OCI-LY1 (cell line): ENCODE results near the gene PYGB.
"Not testable (repeated sequence)": the region's sequence is repeated elsewhere in the genome, so short reads cannot be mapped to it uniquely, and the experiment has no call there.

Experiments used
- H2AFZ ChIP-seq: fragments of 200-600 bp; sonication (generic), shearing (Covaris generic); 2 replicates; pipeline ENCODE4 v1.6.0; 2014; ENCODE audit warnings: antibody characterized with exemption, mild to moderate bottlenecking, low read length
- H3F3A ChIP-seq: fragments of 200-600 bp; sonication (generic), shearing (Covaris generic); 2 replicates; pipeline ENCODE4 v1.6.0; 2014; ENCODE audit warnings: mild to moderate bottlenecking, antibody characterized with exemption, low read length, moderate library complexity; ENCODE audit not compliant: insufficient read depth
- H3K27ac ChIP-seq: fragments of 200-600 bp; sonication (generic); 2 replicates; pipeline ENCODE4 v1.5.1; 2014; ENCODE audit warnings: low read length, mixed run types, mild to moderate bottlenecking, low read depth; ENCODE audit not compliant: poor library complexity, severe bottlenecking
- H3K27me3 ChIP-seq: fragments of 200-600 bp; sonication (generic); 2 replicates; pipeline ENCODE4 v1.6.0; 2014; ENCODE audit warnings: antibody characterized with exemption, mild to moderate bottlenecking, low read length, moderate library complexity; ENCODE audit not compliant: insufficient read depth
- H3K36me3 ChIP-seq: fragments of 200-600 bp; sonication (generic); 2 replicates; pipeline ENCODE4 v1.6.1; 2014; ENCODE audit warnings: mild to moderate bottlenecking, antibody characterized with exemption, low read length, moderate library complexity, mixed read lengths; ENCODE audit not compliant: insufficient read depth
- H3K4me1 ChIP-seq: fragments of 200-600 bp; sonication (generic); 2 replicates; pipeline ENCODE4 v1.5.1; 2014; ENCODE audit warnings: mild to moderate bottlenecking, low read length, moderate library complexity; ENCODE audit not compliant: insufficient read depth, severe bottlenecking
- H3K4me2 ChIP-seq: fragments of 200-600 bp; sonication (generic), shearing (Covaris generic); 2 replicates; pipeline ENCODE4 v1.6.1; 2014; ENCODE audit warnings: low read length
- H3K4me3 ChIP-seq: fragments of 200-600 bp; sonication (generic); 2 replicates; pipeline ENCODE4 v1.5.1; 2014; ENCODE audit warnings: low read length, low read depth, mild to moderate bottlenecking, mixed read lengths; ENCODE audit not compliant: poor library complexity, severe bottlenecking
- H3K79me2 ChIP-seq: fragments of 200-600 bp; shearing (Covaris generic); 2 replicates; pipeline ENCODE4 v1.6.1; 2016; ENCODE audit warnings: mixed run types, low read length, mixed read lengths; ENCODE audit not compliant: insufficient read depth
- H3K9ac ChIP-seq: fragments of 200-600 bp; sonication (generic), shearing (Covaris generic); 2 replicates; pipeline ENCODE4 v1.6.1; 2014; ENCODE audit warnings: mild to moderate bottlenecking, low read length, mixed read lengths
- H3K9me2 ChIP-seq: fragments of 200-600 bp; sonication (generic), shearing (Covaris generic); 2 replicates; pipeline ENCODE4 v1.6.1; 2014; ENCODE audit warnings: low read depth, mild to moderate bottlenecking, low read length, mixed read lengths
- H3K9me3 ChIP-seq: fragments of 200-600 bp; shearing (Covaris generic); 2 replicates; pipeline ENCODE4 v1.6.1; 2014; ENCODE audit warnings: low read length, mixed read lengths
- H4K20me1 ChIP-seq: fragments of 200-600 bp; sonication (generic), shearing (Covaris generic); 2 replicates; pipeline ENCODE4 v1.6.0; 2016; ENCODE audit warnings: mild to moderate bottlenecking, low read length; ENCODE audit not compliant: insufficient read depth
- EZH2 ChIP-seq: fragments of 200-600 bp; sonication (generic), shearing (Covaris generic); IDR thresholded peaks from 2 replicates; pipeline ENCODE4 v1.8.0; 2017; ENCODE audit warnings: borderline replicate concordance, mixed run types, mild to moderate bottlenecking, antibody characterized with exemption, low read length, moderate library complexity, mixed read lengths
- TF ChIP-seq, protein P1 (sequence below): fragments of 200-600 bp; sonication (generic), shearing (Covaris generic); IDR thresholded peaks from 2 replicates; pipeline ENCODE4 v1.5.1; 2017; ENCODE audit warnings: mild to moderate bottlenecking, antibody characterized with exemption, low read length, moderate library complexity, mixed read lengths

Gene PYGB

DNA sequence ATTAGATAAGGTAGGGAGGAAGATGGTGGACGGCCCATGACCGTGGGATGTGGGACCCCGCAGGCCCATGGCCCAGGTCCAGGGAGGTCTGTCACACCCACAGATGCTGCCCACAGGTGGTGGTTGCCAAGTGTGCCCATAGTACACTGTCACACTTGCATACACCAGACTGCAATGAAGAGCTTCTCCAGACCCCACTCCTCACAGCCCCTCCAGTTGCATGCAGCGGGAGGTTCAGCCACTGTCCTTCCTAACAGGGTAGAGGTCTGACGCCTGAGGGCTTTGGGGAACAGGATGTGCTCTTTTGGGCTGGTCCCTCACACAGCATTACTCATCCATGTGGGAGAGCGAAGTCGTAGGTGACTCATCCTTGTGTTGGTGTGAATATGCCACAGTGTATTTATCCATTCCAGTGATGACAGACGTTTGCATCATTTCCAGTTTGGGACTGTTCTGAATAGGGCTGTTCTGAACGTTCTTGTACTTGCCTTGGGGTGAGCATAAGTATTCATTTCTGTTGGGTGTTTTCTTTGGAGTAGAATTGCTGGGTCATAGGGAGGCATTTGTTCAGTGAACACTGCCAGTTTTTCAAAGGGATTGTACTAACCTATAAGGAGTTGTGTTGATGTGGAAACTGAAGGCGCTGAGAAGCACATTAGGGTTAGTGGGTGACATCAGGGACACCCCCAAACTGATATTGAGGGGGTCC, 10.1 kb upstream of the PYGB start:
- no peak overlapping the region for H3K4me3 ChIP-seq

GRCh38 chr20:25238319-25239037, 9.4 kb upstream of the PYGB start:
- Histone ChIP-seq H2AFZ (no peak overlapping the region), H3F3A (no peaks in the 10 kb centered on the region), H4K20me1 (no peaks in the 10 kb centered on the region), H3K4me3 (no peak overlapping the region), H3K36me3 (no peaks in the 10 kb centered on the region; the same call in 1 of the 2 replicates), H3K4me2 (no peak overlapping the region), H3K9me3 (no peaks in the 10 kb centered on the region), H3K27ac (no peak overlapping the region), H3K79me2 (no peaks in the 10 kb centered on the region), H3K4me1 (peaks cover 10% of the 10 kb centered on the region), H3K9ac (no peak overlapping the region), H3K27me3 (no peaks in the 10 kb centered on the region), H3K9me2 (no peaks in the 10 kb centered on the region)
- TF ChIP-seq, protein P1, sequence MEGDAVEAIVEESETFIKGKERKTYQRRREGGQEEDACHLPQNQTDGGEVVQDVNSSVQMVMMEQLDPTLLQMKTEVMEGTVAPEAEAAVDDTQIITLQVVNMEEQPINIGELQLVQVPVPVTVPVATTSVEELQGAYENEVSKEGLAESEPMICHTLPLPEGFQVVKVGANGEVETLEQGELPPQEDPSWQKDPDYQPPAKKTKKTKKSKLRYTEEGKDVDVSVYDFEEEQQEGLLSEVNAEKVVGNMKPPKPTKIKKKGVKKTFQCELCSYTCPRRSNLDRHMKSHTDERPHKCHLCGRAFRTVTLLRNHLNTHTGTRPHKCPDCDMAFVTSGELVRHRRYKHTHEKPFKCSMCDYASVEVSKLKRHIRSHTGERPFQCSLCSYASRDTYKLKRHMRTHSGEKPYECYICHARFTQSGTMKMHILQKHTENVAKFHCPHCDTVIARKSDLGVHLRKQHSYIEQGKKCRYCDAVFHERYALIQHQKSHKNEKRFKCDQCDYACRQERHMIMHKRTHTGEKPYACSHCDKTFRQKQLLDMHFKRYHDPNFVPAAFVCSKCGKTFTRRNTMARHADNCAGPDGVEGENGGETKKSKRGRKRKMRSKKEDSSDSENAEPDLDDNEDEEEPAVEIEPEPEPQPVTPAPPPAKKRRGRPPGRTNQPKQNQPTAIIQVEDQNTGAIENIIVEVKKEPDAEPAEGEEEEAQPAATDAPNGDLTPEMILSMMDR = no peak
- no peak for TF ChIP-seq EZH2

More for the DNA sequence above, 10.1 kb upstream of the PYGB start:
- Histone ChIP-seq H3K9ac (no peak overlapping the region), H3K36me3 (no peaks in the 10 kb centered on the region), H4K20me1 (no peaks in the 10 kb centered on the region), H3K4me2 (no peak overlapping the region), H3K79me2 (no peaks in the 10 kb centered on the region), H2AFZ (no peak overlapping the region), H3F3A (no peaks in the 10 kb centered on the region), H3K4me1 (peaks cover 10% of the 10 kb centered on the region), H3K9me2 (no peaks in the 10 kb centered on the region), H3K27ac (no peak overlapping the region), H3K27me3 (no peaks in the 10 kb centered on the region), H3K9me3 (no peaks in the 10 kb centered on the region)
- TF ChIP-seq, protein P1 = no peak
- TF ChIP-seq EZH2 = no peak

DNA sequence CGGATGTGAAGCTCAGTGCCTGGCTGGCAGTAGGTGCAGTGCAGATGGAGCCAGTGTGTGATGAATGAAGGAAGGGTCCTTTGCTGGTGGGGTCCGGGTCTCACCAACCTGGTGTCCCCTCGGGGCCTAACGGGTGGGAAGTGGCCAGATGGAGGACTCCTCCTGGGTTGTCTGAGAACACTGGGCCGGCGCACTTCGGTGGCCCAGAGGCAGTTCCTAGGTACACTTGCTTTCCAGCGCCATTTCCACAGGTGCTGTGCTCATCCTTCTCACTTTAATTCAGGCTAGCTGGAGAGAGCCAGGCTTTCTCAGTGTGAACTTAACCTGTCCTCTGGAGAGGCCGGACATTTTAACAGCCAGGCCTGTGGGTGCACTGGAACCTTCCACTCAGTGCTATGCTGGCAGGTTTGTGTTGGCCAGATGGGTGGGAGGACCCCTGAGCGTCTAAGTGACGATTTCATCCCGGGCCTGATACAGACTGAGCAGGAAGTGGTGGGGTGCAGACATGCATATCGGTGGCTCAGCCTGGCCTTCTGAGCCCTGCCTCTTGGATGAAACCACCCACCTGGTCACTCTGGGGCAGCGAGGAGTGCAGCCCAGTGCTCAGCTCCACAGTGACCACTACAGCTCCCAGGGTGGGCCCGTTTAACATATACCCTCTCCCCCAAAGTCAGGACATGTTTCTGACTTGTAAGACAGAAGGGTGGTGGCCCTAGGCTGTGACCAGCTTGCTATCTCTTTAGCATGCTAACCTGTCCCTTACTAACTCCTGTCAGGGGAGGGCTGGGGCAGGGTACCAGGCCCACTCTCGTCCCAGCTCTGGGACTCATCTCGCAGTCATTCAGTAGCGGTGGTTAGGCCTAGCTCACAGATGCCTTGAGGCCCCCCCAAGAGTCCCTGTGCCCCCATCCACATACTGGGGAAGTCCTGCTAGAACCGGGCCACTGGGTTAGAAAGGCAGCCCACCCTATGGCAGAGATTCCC, 8.2 kb upstream of the PYGB start:
- H3K27ac ChIP-seq = no peak overlapping the region
- H3K36me3 ChIP-seq = no peaks in the 10 kb centered on the region; the same call in 1 of the 2 replicates
- no peaks in the 10 kb centered on the region for H3F3A ChIP-seq
- H3K27me3 ChIP-seq = no peaks in the 10 kb centered on the region
- no peaks in the 10 kb centered on the region for H3K9me3 ChIP-seq
- no peak overlapping the region for H3K4me3 ChIP-seq
- TF ChIP-seq, protein P1 = no peak
- TF ChIP-seq EZH2 = no peak
- H2AFZ ChIP-seq = no peak overlapping the region
- H3K79me2 ChIP-seq = no peaks in the 10 kb centered on the region
- peaks cover 10% of the 10 kb centered on the region for H3K4me1 ChIP-seq
- no peak overlapping the region for H3K4me2 ChIP-seq
- H3K9ac ChIP-seq = no peak overlapping the region
- no peaks in the 10 kb centered on the region for H3K9me2 ChIP-seq
- H4K20me1 ChIP-seq = no peaks in the 10 kb centered on the region

DNA sequence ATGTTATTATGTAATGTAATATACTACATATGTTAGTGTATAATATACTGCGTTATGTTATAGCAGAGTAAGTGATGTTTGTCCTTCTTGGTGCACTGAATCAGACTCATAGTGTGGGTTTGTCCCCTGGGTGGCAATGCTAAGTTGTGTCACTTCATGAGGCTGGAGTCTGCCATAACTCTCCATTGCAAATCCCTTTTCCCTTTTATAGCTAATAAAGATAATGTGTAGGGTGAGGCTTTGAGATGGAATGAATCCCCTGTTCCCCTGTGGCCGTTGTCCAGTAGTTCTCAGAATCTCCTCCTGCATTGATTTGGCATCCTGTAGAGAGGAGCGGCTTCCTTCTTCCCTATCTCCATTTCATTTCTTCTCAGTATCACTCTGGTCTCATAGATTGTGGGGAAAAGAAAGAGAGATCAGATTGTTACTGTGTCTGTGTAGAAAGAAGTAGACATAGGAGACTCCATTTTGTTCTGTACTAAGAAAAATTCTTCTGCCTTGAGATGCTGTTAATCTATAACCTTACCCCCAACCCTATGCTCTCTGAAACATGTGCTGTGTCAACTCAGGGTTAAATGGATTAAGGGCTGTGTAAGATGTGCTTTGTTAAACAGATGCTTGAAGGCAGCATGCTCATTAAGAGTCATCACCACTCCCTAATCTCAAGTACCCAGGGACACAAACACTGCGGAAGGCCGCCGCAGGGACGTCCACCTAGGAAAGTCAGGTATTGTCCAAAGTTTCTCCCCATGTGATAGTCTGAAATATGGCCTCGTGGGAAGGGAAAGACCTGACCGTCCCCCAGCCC, 6.8 kb upstream of the PYGB start:
- not testable (repeated sequence) for H2AFZ ChIP-seq, H3K79me2 ChIP-seq, H3K9ac ChIP-seq, H4K20me1 ChIP-seq, H3K9me3 ChIP-seq, H3K4me3 ChIP-seq, H3K36me3 ChIP-seq, H3K4me2 ChIP-seq, H3F3A ChIP-seq, H3K27me3 ChIP-seq, H3K27ac ChIP-seq, H3K9me2 ChIP-seq
- H3K4me1 ChIP-seq = peaks cover 12% of the 10 kb centered on the region
